GM18909 (cell line): ENCODE measurements around the gene SLC35G6.
"Not testable (repeated sequence)": the region's sequence is repeated elsewhere in the genome, so short reads cannot be mapped to it uniquely, and the experiment has no call there.

Source experiments
- ATAC-seq: cut with Tn5 transposase; IDR thresholded peaks from one replicate; pipeline ENCODE4 v1.9.1; 2021; ENCODE audit warnings: mild to moderate bottlenecking; ENCODE audit not compliant: unreplicated experiment, poor library complexity

SLC35G6 gene

GRCh38 chr17:7477392-7478275 is 3.6 kb upstream of the SLC35G6 start:
- no peak for ATAC-seq

DNA sequence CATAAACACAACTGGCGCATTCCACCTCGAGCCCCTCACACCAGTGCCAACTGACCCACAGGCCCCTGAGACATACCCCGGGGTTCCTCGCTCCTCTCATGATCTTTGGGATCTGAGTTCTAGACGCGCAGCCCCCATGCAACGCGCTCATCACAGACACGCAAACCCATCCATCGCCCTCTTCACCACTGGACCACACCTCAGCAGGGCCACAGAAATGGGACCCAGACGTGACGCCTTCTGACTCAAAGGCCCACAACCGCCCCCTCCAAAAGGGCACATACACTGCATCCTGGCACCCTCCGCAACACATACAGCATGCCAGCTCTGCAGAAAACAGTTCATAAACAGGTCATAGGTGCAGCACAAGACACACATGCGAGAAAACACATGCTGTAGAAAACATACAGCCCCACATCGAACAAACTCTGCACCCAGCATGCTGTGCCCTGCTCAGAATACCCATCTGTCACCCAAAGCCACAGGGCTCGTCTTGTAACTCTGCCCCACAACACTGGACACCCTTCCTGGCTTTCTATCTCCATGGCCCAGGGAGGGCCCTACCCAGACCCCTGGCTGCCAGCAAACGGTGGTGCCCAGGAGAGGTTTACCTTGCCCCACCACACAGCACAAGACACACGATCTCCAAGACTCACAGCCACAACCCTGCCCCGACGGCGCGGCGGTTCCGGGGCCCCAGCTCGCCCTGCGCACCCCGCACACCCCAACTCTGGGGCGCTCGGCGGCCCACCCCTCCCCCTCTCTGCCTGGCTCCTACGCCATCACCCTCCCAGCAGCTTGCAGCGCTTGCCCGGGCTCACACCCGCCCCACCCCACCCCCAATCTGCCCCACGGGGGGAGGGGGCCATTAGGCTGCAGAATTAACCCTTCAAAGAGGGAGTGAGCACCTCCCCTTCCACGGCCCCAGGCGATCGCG is 2.7 kb upstream of the SLC35G6 start:
- ATAC-seq = no peak

GRCh38 chr17:7479213-7480088 is 1.8 kb upstream of the SLC35G6 start, which contains the start of gene ZBTB4:
TSS of gene ZBTB4 (minus strand) at chr17:7479631. CDS start at chr17:7466801, 12,830 bp downstream.
- ATAC-seq = no peak

DNA sequence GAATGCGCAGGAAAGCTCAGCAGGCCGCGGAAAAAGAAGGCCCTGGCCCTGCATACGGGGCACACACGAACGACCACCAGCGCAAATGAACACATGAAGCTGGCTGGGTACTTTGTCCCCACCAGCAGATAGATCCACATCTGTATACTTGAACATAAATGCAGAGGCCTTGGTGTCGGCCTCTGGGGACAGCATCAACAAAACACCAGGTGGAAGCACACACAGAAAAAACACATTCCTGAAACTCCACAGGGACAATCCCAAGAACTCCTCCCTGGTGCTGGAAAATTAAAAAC is 1.2 kb upstream of the SLC35G6 start:
- ATAC-seq = no peak

GRCh38 chr17:7481842-7482741 is 846 bp downstream of the SLC35G6 start:
- not testable (repeated sequence) for ATAC-seq

DNA sequence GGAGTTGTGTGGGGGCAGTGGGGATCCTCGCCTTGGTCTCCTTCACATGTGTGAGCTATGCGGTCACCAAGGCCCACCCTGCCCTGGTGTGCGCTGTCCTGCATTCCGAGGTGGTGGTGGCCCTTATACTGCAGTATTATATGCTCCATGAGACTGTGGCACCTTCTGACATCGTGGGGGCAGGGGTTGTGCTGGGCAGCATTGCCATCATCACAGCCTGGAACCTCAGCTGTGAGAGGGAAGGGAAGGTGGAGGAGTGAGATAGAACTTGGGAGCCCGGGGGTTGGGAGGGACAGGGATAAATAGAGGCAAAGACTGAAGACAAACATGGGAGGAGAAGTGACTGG is 1.5 kb downstream of the SLC35G6 start:
- not testable (repeated sequence) for ATAC-seq

GRCh38 chr17:7483255-7484066 is 2.2 kb downstream of the SLC35G6 start:
- peak; percentile 41 for ATAC-seq

DNA sequence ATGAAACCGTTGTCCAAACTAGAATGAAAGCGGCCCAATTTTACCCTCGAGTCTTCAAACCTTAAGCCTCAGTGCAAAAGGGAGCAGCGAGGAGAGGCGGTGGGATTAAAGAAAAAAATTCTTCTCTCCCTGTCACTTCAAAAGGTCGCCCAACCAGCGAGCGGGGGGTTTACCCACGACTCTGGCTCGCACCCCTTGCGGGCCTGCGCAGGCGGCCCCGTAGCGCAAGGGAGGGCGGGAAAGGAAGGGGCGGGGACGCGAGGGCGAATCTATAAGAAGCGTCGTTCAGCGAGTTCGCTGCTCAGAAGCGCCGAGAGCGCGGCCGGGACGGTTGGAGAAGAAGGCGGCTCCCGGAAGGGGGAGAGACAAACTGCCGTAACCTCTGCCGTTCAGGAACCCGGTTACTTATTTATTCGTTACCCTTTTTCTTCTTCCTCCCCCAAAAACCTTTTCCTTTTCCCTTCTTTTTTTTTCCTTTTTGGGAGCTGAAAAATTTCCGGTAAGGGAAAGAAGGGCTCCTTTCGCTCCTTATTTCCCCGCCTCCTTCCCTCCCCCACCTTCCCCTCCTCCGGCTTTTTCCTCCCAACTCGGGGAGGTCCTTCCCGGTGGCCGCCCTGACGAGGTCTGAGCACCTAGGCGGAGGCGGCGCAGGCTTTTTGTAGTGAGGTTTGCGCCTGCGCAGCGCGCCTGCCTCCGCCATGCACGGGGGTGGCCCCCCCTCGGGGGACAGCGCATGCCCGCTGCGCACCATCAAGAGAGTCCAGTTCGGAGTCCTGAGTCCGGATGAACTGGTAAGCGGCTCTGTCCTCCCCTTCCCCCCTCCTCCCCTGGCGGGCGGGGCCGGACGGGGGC is 3.0 kb downstream of the SLC35G6 start, which contains the start of gene POLR2A:
Gene POLR2A (plus strand): TSS at position 300 of the 852 bp plus-strand sequence.
- peak; percentile 64 for ATAC-seq

DNA sequence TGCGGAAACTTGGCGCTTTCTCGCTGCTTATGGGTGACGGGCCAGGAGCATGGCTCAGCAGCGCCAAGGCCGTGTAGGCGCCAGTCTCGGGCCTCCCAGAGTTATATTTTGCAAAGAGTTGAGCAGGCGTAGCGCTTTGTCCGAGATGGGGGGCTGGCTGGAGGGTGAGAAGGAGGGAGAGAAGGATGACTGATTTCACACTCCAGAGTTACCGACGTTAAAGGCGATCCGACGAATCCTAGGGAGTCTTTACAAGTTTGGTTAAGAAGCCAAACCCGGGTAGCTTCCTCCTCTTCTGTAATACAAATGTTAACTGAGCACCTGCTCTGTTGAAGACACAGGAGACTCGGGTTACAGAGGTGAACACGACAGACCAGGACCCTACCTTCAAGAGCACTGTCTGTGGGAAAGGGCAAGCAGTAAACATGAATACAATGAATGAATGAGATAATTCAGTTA is 3.7 kb downstream of the SLC35G6 start:
- no peak for ATAC-seq

- ATAC-seq = no peak
These were observed 4.9 kb downstream of the SLC35G6 start for GRCh38 chr17:7486181-7486580.

DNA sequence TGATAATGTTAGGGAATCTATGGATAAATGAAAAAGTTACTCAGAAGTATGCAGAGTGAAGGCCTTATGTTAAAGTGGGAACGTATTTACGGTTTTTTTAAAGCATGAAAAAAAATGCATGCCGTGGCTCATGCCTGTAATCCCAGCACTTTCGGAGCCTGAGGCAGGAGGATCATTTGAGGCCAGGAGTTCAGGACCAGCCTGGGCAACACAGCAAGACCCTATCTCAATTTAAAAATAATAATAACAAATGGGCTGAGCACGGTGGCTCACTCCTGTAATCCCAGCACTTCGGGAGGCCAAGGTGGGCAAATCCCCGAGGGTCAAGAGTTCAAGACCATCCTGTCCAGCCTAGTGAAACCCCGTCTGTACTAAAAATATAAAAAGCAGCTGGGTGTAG is 8.9 kb downstream of the SLC35G6 start:
- no peak for ATAC-seq

- ATAC-seq = no peak
These were observed 10.3 kb downstream of the SLC35G6 start for GRCh38 chr17:7491583-7491982.

- ATAC-seq = no peak
These were observed 12.7 kb downstream of the SLC35G6 start for GRCh38 chr17:7493941-7494340.

GRCh38 chr17:7495906-7496434 is 14.7 kb downstream of the SLC35G6 start:
- ATAC-seq = no peak

DNA sequence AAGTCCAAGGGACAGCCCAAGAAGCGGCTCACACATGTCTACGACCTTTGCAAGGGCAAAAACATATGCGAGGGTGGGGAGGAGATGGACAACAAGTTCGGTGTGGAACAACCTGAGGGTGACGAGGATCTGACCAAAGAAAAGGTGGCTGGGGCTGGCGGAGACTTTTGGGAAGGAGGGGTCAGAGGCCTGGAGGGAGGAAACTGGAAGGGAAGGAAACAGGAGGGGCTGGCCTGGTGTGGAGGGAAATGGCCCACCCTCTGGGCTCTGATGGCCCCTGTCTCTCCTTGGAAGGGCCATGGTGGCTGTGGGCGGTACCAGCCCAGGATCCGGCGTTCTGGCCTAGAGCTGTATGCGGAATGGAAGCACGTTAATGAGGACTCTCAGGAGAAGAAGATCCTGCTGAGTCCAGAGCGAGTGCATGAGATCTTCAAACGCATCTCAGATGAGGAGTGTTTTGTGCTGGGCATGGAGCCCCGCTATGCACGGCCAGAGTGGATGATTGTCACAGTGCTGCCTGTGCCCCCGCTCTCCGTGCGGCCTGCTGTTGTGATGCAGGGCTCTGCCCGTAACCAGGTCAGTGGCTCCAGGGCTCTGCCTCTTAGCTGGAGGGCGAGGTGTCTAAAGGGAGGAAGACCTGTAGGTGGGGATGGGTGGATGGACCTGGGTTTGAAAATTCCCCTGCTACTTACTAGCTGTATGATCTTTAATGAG is 15.4 kb downstream of the SLC35G6 start:
- ATAC-seq = no peak

DNA sequence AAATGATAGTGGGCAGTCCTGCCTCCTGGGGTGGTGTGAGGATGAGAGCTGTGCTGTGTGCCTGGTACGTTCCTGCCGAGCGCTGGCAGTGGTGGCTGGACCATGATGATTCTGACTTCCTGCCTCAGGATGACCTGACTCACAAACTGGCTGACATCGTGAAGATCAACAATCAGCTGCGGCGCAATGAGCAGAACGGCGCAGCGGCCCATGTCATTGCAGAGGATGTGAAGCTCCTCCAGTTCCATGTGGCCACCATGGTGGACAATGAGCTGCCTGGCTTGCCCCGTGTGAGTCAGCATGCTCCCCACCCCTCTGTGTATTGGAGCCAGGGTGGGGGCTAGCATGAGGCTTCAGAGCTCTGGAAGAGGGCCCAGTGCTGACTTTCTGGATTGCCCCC is 16.0 kb downstream of the SLC35G6 start:
- ATAC-seq = no peak

DNA sequence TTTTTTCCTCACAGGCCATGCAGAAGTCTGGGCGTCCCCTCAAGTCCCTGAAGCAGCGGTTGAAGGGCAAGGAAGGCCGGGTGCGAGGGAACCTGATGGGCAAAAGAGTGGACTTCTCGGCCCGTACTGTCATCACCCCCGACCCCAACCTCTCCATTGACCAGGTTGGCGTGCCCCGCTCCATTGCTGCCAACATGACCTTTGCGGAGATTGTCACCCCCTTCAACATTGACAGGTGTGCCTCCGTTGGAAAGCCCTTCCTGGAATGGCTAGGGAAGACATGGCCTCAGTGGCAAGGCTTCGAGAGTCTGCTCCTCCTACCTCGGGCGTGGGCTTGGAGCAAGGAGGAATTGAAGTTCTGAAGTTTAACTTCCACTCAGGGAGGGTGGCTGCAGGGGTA is 16.4 kb downstream of the SLC35G6 start:
- no peak for ATAC-seq
